ENCODE measurements around the gene IGFL2.
"Not testable (repeated sequence)": the region's sequence is repeated elsewhere in the genome, so short reads cannot be mapped to it uniquely, and the experiment has no call there.

- not testable (repeated sequence) for TF ChIP-seq EZH2 (IDR thresholded peaks at IDR 0.05; ENCODE audit: insufficient read depth, poor library complexity, severe bottlenecking); EZH2phosphoT487 (IDR thresholded peaks at IDR 0.05; ENCODE audit: insufficient read depth, low read depth)
These were observed 47.9 kb downstream of the IGFL2 start for GRCh38 chr19:46195919-46196318.
